DMS 273 (cell line): ENCODE measurements around the gene ODAD2.

Experiments used
- DNase-seq: peaks from one replicate; lab custom pipeline; 2025; ENCODE audit not compliant: unreplicated experiment; lab: John Stamatoyannopoulos, UW

ODAD2 gene

GRCh38 chr10:27771231-27771630 lies 227.6 kb downstream of the ODAD2 start:
- no peak for DNase-seq

- DNase-seq = no peak
Observed at GRCh38 chr10:27770181-27770580, 228.7 kb downstream of the ODAD2 start.
